HCT116 (cell line): Measurements from ENCODE around the gene SCCPDH. TPM values are rescaled to one million over a fixed set of nuclear protein-coding genes. Genes with fewer than 3 reads are reported as not detected.

ENCODE experiments used
- ATAC-seq: fragments of 200-7000 bp; cut with Tn5 transposase; 2 replicates; pipeline ENCODE4 v1.9.1; 2020; ENCODE audit warnings: mild to moderate bottlenecking, moderate library complexity
- BruUV-seq: library from RNA; stranded (reverse); fragments of 400-500 nt; replicated peaks from 2 replicates; lab custom pipeline; 2021; lab: Mats Ljungman, UMichigan
- CTCF ChIA-PET: fragments of 300-600 bp; sonication (Branson Sonifier 250); formaldehyde crosslinking; loops from one replicate; lab custom pipeline; 2021; ENCODE audit warnings: antibody characterized with exemption; lab: Charles Lee
- POLR2A ChIA-PET: fragments of 300-600, 350-600 bp; sonication (Branson Sonifier 250); formaldehyde crosslinking; loops from one replicate; lab custom pipeline; 2021; ENCODE audit warnings: antibody characterized with exemption; lab: Charles Lee
- RAD21 ChIA-PET, 2 experiments: fragments of 300-600 bp; sonication (Branson Sonifier 250); formaldehyde crosslinking; loops; one replicate each; lab custom pipeline; 2023; ENCODE audit warnings: low total read pairs in 2 of 2; ENCODE audit not compliant: uncharacterized antibody in 2 of 2, unreplicated experiment in 2 of 2, low non-redundant PET in 1 of 2; lab: Charles Lee
- DNase-seq: peaks from one replicate; pipeline ENCODE4 v3.0.0-alpha.2; 2010; ENCODE audit warnings: low read depth, low spot score
- H2AFZ ChIP-seq: fragments of 200-600 bp; shearing (Covaris generic), sonication (generic); 2 replicates; pipeline ENCODE4 v1.6.1; 2017; ENCODE audit warnings: low read depth, mixed run types, mixed read lengths, antibody characterized with exemption, low read length; ENCODE audit not compliant: poor library complexity, severe bottlenecking
- H3K27ac ChIP-seq: 2 replicates; pipeline ENCODE4 v1.5.1; 2012; ENCODE audit warnings: low read depth, low read length
- H3K27me3 ChIP-seq: fragments of 200-600 bp; sonication (generic); 2 replicates; pipeline ENCODE4 v1.6.1; 2016; ENCODE audit warnings: mixed run types, low read length, mixed read lengths; ENCODE audit not compliant: insufficient read depth
- H3K36me3 ChIP-seq, 2 experiments: fragments of 200-500 bp in 1 of 2; fragments of 200-600 bp in 1 of 2; sonication (Bioruptor generic) in 1 of 2; sonication (generic) in 1 of 2; 2 replicates each; pipeline versions ENCODE4 v1.5.1 to v1.6.1; 2014 to 2016; ENCODE audit warnings: low read length in 2 of 2, inconsistent platforms in 1 of 2, mixed read lengths in 1 of 2, mixed run types in 1 of 2; ENCODE audit not compliant: insufficient read depth in 2 of 2, control insufficient read depth in 1 of 2
- H3K4me1 ChIP-seq, 2 experiments: fragments of 200-600 bp in 1 of 2; sonication (generic) in 1 of 2; 2 replicates each; pipeline versions ENCODE4 v1.5.1 to v1.6.1; 2012 to 2017; ENCODE audit warnings: low read length in 2 of 2, inconsistent platforms in 1 of 2, mild to moderate bottlenecking in 1 of 2, mixed read lengths in 1 of 2, mixed run types in 1 of 2, moderate library complexity in 1 of 2; ENCODE audit not compliant: insufficient read depth in 2 of 2, control insufficient read depth in 1 of 2
- H3K4me2 ChIP-seq: fragments of 200-600 bp; sonication (generic); 2 replicates; pipeline ENCODE4 v1.6.1; 2017; ENCODE audit warnings: mixed run types, low read length, mixed read lengths
- H3K4me3 ChIP-seq, 2 experiments: fragments of 200-600 bp in 1 of 2; sonication (generic) in 1 of 2; replicated peaks in 1 of 2; 2 replicates each; pipeline ENCODE4 v1.5.1; 2011 to 2016; ENCODE audit warnings: low read length in 2 of 2, control low read depth in 1 of 2, low read depth in 1 of 2, mild to moderate bottlenecking in 1 of 2, mixed read lengths in 1 of 2, mixed run types in 1 of 2
- H3K79me2 ChIP-seq: fragments of 200-600 bp; sonication (generic); 2 replicates; pipeline ENCODE4 v1.6.1; 2017; ENCODE audit warnings: mild to moderate bottlenecking, mixed run types, low read length, moderate library complexity, mixed read lengths; ENCODE audit not compliant: insufficient read depth
- H3K9ac ChIP-seq: fragments of 200-600 bp; sonication (generic); 2 replicates; pipeline ENCODE4 v1.6.1; 2016; ENCODE audit warnings: low read length, mixed read lengths
- H3K9me2 ChIP-seq: fragments of 200-600 bp; sonication (generic), shearing (Covaris generic); 2 replicates; pipeline ENCODE4 v1.6.1; 2017; ENCODE audit warnings: mixed run types, mild to moderate bottlenecking, moderate library complexity; ENCODE audit not compliant: insufficient read depth
- H3K9me3 ChIP-seq, 2 experiments: fragments of 200-500 bp in 1 of 2; fragments of 200-600 bp in 1 of 2; sonication (Bioruptor generic) in 1 of 2; sonication (generic) in 1 of 2; 2 replicates each; pipeline ENCODE4 v1.6.1; 2014 to 2017; ENCODE audit warnings: low read length in 2 of 2, mixed read lengths in 2 of 2, inconsistent platforms in 1 of 2, low read depth in 1 of 2, mild to moderate bottlenecking in 1 of 2, mixed run types in 1 of 2, moderate library complexity in 1 of 2; ENCODE audit not compliant: control insufficient read depth in 1 of 2, insufficient read depth in 1 of 2
- H4K20me1 ChIP-seq: fragments of 200-600 bp; sonication (generic), shearing (Covaris generic); 2 replicates; pipeline ENCODE4 v1.6.1; 2017; ENCODE audit warnings: mixed run types, mild to moderate bottlenecking, moderate library complexity; ENCODE audit not compliant: insufficient read depth
- CBX3 ChIP-seq: IDR thresholded peaks from 2 replicates; pipeline ENCODE4 v1.6.1; 2012; ENCODE audit warnings: low read depth
- EZH2 ChIP-seq: fragments of 200-600 bp; sonication (generic); IDR thresholded peaks from 2 replicates; pipeline ENCODE4 v1.6.1; 2017; ENCODE audit warnings: antibody characterized with exemption, mixed run types
- MAX ChIP-seq: IDR thresholded peaks from 2 replicates; pipeline ENCODE4 v1.6.1; 2012
- SIN3A ChIP-seq: IDR thresholded peaks from 2 replicates; pipeline ENCODE4 v1.6.1; 2012; ENCODE audit warnings: low read depth
- YY1 ChIP-seq: IDR thresholded peaks from 2 replicates; pipeline ENCODE4 v1.6.1; 2011; ENCODE audit warnings: low read length, low read depth, moderate library complexity, mild to moderate bottlenecking; ENCODE audit not compliant: insufficient replicate concordance; ENCODE audit errors: extremely low read depth
- intact Hi-C: fragments of 100-400 bp; cut with micrococcal nuclease; formaldehyde crosslinking; loops from 2 replicates; pipeline ENCODE4 v1.10.0; 2022
- total RNA-seq: library from RNA; stranded (reverse); gene quantifications from one replicate; pipeline ENCODE4 v1.2.1, GENCODE V29; 2021; ENCODE audit not compliant: unreplicated experiment
- TF ChIP-seq, protein P1 (sequence below): IDR thresholded peaks from 2 replicates; pipeline ENCODE4 v1.6.1; 2012; ENCODE audit warnings: low read depth

The SCCPDH gene
- total RNA-seq, 1 experiment from 2014 or later = 0.30 TPM

DNA sequence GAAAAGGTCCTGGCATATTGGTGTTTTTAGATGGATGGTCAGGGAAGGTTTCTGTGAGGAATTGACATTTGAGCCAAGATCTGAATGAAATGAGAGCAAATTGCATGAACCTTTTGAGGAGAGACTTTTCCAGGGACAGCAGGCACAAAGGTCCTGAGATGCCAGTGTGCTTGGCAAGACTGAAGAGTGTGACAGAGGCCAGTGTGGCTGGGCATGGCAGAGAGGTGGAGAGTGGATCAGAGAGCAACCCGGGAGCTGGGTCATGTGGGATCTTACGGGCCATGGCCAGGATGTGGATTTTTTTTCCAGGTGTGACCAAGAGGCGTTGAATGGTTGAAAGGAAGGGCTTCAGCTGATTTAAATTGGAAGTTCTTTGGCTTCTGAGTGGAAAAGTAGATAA is 3.4 kb downstream of the SCCPDH start:
- intact Hi-C loops = no loop called here
- BruUV-seq = no TSS peak

More for the DNA sequence above, 3.4 kb downstream of the SCCPDH start:
- ChIA-PET RAD21 (no interaction called here), CTCF (no interaction called here), POLR2A (no interaction called here)
- H3K4me1 ChIP-seq = no peaks in the 10 kb centered on the region
- H3K36me3 ChIP-seq = no peaks in the 10 kb centered on the region
- no peak overlapping the region for H3K4me2 ChIP-seq
- H2AFZ ChIP-seq = no peak overlapping the region
- H3K27me3 ChIP-seq = no peaks in the 10 kb centered on the region
- no peak for ATAC-seq
- no peak overlapping the region for H3K9ac ChIP-seq
- no peaks in the 10 kb centered on the region; a peak in 2 of 4 replicates for H3K9me3 ChIP-seq
- no peaks in the 10 kb centered on the region for H3K79me2 ChIP-seq
- H3K4me3 ChIP-seq = no peak overlapping the region
- H4K20me1 ChIP-seq = no peaks in the 10 kb centered on the region
- H3K9me2 ChIP-seq = no peaks in the 10 kb centered on the region
- no peak for TF ChIP-seq SIN3A
- TF ChIP-seq MAX = no peak
- TF ChIP-seq, protein P1, sequence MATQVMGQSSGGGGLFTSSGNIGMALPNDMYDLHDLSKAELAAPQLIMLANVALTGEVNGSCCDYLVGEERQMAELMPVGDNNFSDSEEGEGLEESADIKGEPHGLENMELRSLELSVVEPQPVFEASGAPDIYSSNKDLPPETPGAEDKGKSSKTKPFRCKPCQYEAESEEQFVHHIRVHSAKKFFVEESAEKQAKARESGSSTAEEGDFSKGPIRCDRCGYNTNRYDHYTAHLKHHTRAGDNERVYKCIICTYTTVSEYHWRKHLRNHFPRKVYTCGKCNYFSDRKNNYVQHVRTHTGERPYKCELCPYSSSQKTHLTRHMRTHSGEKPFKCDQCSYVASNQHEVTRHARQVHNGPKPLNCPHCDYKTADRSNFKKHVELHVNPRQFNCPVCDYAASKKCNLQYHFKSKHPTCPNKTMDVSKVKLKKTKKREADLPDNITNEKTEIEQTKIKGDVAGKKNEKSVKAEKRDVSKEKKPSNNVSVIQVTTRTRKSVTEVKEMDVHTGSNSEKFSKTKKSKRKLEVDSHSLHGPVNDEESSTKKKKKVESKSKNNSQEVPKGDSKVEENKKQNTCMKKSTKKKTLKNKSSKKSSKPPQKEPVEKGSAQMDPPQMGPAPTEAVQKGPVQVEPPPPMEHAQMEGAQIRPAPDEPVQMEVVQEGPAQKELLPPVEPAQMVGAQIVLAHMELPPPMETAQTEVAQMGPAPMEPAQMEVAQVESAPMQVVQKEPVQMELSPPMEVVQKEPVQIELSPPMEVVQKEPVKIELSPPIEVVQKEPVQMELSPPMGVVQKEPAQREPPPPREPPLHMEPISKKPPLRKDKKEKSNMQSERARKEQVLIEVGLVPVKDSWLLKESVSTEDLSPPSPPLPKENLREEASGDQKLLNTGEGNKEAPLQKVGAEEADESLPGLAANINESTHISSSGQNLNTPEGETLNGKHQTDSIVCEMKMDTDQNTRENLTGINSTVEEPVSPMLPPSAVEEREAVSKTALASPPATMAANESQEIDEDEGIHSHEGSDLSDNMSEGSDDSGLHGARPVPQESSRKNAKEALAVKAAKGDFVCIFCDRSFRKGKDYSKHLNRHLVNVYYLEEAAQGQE = no peak
- no peak for TF ChIP-seq EZH2
- TF ChIP-seq YY1 = no peak
- no peak for TF ChIP-seq CBX3
- no peak for DNase-seq
- no peak overlapping the region for H3K27ac ChIP-seq
